HG03575 (cell line): ENCODE results near the gene TBCK.
"Not testable (repeated sequence)": the region's sequence is repeated elsewhere in the genome, so short reads cannot be mapped to it uniquely, and the experiment has no call there.

Source experiments
- ATAC-seq: cut with Tn5 transposase; IDR thresholded peaks from one replicate; pipeline ENCODE4 v1.9.1; 2021; ENCODE audit not compliant: unreplicated experiment, insufficient number of reproducible peaks, low FRiP score; ENCODE audit errors: extremely low read depth

TBCK gene

DNA sequence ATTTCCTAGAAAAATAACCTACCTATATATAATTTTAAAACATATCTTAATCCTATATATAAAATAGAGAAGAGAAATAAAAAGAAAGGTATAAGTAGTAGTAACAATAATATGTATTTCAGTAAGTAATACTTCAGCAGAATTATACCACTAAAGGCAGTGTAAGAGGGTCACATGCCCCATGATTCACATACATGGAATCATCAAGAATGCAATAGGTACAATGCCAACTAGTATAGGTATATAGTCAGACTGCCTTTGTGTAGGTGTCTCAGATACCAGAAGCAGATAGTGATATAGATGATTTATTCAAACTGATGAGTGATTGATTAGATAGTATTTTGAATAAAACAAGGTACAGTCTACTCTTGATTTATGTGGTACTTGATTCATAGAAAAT lies 9.8 kb upstream of the TBCK start:
- ATAC-seq, result no peak

DNA sequence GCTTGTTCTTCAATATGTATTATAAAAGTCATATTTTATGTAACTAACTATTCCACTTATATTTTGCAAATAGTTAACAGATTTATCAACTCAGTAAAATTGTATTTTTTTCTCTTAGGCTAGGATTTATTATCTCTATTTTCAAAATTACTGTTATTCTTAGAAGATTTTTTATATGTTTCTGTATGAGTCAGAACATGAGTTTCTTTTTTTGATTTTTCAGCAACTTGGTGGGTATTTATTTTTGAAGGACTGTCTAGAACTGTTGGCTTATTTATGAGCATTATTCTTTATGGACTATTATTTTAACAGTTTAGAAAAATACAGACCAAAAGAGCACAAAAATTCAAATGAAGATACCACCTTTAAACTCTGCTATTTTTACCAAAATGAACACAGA lies 7.1 kb upstream of the TBCK start:
- ATAC-seq, result no peak

DNA sequence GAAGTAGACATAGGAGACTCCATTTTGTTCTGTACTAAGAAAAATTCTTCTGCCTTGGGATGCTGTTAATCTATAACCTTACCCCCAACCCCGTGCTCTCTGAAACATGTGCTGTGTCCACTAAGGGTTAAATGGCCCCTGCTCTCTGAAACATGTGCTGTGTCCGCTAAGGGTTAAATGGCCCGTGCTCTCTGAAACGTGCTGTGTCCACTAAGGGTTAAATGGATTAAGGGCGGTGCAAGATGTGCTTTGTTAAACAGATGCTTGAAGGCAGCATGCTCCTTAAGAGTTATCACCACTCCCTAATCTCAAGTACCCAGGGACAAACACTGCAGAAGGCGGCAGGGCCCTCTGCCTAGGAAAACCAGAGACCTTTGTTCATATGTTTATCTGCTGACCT lies 5.8 kb upstream of the TBCK start:
- ATAC-seq, result not testable (repeated sequence)

DNA sequence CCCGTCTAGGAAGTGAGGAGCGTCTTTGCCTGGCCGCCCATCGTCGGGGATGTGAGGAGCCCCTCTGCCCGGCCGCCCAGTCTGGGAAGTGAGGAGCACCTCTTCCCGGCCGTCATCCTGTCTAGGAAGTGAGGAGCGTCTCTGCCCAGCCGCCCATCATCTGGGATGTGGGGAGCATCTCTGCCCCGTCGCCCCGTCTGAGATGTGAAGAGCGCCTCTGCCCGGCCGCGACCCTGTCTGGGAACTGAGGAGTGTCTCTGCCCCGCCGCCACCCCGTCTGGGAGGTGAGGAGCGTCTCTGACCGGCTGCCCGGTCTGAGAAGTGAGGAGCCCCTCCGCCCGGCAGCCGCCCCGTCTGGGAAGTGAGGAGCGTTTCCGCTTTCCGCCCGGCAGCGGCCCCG lies 5.2 kb upstream of the TBCK start:
- not testable (repeated sequence) for ATAC-seq

DNA sequence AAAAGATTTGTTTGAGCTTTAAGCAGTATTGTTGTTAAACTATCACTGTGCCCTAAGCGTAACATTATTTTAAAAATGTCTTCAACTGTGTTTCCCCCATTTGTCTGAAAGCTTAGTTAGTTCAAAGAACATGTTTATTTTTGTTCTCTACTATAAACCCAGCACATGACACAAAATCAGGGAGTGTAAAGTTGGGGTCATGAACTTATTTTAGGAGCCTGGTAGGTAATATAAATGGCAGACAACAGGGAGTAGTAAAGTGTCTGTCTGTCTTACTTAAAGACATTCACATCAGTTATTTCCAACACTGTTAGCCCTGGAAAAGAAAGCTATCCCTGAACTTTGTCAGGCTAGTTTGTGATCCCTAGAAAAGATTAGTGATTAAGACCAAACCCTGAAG lies 4.2 kb upstream of the TBCK start:
- ATAC-seq, result no peak

DNA sequence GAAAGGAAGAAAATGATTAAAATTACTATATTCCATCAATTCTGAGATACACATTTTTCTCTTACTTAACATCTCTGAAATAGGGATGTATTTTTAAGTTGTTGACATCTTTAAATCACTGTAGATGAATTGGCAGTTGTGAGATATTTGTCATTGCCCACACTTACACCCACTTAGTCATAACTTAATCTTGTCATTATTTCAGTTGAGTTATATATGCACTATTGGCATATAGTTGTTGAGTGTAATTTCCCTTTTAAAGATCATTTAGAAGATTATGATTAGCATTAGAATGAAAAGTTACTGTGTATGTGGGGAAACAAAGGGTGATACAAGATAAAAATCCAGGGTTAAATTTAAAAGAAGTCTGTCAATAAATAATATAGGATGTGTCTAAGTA lies 2.5 kb upstream of the TBCK start:
- no peak for ATAC-seq

DNA sequence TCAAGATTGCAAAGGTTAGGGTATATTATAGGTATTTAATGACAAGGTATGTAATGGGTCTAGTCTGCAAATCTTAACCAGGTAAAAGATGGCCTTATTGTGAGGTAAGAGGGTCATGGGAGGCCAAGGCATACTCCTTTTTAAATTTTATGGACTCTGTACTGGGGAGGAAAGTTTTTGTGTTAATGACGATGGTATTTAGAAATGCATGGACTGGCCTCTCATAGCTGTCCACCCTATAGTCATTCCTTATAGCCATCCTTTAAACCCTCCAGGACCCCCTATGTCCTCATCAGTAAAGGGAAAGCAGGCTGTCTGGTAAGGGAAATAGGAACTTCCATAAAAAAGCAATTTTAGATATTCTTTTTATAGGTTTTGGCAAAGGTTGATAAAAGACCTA lies 1.8 kb upstream of the TBCK start:
- ATAC-seq, result no peak

DNA sequence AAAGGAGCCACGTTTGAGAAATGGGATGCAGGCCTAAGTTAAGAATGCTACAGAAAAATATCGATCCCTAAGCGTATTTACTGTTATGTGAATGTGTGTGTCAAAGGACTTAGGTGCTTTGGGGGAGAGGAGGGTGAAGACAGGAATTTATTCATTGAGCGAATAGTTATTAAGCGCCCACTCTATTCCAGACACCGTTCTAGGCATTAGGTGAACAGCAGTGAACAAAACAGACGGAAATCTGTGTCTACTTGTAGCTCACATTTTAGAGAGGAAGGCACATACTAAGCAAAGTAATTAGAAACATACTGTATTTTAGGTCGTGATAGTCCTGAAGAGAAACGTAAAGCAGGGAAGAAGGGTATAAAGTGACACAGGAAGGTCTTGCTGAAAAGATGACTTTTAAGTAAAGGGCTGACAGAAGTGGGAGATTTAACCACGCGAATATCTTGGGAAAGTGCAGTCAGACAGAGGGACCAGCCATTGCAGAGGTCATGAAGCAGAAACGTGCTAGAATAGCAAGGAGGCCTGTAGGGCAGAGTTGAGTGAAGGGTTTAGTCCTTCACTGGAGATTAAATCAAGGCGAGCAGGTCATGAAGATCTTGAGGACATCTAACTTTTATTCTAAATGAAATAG lies 882 bp upstream of the TBCK start:
- ATAC-seq, result no peak

DNA sequence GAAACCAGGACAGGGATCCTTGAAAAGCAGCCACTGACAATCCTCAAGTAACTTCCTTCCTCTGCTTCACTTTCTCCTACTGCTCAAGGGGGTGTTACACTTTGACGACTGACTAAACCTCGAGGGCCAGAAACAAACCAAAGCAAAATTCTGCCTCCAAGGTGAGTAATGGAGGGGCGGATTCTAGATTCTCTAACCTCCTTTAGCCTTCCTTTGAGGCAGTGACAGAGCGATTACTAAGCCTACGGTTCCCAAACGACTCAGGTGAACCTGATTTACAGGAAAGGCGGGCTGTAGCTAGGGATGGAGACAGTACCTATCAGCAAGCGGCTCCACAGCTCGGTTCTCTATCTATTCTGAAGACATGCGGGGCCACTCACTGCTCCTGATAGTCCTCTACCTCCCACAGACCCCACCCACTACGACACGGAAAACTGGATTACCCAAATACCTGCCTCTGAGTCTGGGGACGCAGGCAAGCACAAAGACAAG lies 487 bp downstream of the TBCK start:
- peak; percentile 3 for ATAC-seq

DNA sequence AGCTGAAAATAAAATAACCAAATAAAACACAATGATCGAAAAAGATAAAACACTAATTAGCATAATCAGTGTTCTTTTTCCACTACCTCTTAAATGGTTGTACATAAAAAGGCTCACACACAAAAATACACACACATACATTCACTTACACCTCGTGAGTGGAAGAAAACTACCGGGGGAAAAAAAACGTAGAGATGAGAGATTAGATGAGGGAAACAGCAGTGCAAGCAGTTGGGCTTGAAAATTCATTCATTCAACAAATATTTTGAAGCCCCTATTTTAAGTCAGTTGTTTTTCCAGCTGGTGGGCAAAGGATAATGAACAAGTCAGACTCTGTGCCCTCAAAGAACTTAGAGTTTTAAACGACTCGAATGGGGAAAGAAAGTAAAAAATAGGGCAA lies 1.0 kb downstream of the TBCK start:
- ATAC-seq, result no peak

DNA sequence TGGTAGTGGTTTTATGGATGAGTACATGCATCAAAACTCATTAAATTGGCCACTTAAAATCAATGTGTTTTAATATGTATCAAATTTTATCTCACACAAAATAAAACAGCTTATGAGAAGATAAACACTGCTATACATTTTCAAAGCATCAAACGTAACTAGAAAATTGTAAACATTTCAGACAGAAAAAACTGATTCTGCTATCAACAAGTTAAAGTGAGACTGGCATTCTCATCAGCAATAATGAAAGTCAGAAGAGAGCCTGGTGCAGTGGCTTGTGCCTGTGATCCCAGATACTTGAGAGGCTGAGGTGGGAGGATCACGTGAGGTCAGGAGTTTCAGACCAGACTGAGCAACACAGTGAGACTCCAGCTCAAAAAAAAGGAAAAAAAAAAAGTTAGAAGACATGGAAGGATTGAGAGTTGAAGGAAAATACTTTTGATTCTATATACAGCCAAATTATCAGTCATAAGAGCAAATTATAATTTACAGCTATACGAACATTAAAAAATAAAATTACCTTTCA lies 2.9 kb downstream of the TBCK start:
- ATAC-seq, result no peak

DNA sequence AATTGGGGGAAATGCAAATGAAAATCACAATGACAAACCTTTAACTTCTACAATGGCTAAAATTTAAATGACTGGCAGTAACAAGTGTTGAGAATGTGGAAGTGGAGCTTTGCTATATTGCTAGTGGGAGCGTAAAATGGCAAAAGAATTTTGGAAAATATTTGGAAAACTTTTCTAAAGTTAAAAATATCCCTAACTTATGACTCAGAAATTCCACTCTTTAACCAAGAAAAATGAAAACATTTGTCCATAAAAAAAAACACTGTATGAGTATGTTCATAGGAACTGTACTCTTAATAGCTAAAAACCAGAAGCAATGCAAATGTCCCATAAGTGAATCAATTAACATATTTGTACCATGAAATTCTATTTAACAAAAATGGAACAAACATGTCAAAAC lies 3.6 kb downstream of the TBCK start:
- no peak for ATAC-seq

DNA sequence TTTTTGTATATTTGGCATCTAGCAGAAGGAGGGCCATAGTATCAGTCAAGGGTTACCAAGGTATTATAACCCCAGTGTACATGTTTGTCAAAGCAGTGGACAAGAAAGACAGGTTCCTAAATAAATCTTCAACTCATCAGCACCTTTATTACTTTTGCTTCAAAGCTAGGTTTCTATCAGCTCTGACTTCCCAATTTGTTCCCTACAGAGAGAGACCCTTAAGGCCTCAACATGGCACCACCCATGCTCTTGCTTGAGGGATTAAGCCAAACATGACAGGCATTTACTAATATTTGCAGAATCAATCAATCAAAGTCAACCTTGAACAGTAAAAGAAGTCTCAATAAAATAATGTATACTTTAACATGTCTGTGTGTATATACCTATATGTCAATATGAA lies 9.4 kb downstream of the TBCK start:
- ATAC-seq, result no peak

DNA sequence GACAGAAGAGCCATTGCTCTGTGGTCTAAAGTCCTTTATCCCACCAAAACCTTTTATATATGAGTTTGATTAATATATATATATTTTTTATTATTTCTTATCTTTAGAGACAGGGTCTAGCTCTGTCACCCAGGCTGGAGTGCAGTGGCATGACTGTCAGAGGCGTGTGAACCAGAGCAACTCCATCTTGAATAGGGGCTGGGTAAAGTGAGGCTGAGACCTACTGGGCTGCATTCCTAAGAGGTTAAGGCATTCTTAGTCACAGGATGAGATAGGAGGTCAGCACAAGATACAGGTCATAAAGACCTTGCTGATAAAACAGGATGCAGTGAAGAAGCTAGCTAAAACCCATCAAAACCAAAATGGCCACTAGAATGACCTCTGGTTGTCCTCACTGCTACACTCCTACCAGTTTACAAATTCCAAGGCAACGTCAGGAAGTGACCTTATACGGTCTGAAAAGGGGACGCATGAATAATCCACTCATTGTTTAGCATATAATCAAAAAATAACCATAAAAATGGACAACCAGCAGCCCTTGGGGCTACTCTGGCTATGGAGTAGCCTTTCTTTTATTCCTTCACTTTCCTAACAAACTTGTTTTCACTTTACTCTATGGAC lies 10.5 kb downstream of the TBCK start:
- no peak for ATAC-seq

DNA sequence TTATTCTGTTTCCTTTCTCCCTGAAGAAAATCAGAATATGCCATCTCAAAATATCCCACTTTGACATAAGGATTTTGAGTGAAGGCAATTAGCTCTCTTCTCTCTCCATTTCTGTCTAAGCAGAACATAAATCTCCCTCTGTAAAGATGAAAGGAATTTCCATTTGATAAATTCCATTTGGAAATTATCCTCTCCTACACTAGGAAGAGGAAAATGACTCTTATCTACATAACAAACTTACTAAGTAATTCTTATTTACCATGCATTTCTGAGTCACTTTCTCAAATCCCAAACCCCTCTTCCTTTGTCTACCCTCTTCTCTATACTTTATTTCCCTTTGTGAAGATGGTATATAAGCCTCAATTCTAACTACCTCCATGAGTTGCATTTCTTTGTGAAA lies 11.4 kb downstream of the TBCK start:
- no peak for ATAC-seq

DNA sequence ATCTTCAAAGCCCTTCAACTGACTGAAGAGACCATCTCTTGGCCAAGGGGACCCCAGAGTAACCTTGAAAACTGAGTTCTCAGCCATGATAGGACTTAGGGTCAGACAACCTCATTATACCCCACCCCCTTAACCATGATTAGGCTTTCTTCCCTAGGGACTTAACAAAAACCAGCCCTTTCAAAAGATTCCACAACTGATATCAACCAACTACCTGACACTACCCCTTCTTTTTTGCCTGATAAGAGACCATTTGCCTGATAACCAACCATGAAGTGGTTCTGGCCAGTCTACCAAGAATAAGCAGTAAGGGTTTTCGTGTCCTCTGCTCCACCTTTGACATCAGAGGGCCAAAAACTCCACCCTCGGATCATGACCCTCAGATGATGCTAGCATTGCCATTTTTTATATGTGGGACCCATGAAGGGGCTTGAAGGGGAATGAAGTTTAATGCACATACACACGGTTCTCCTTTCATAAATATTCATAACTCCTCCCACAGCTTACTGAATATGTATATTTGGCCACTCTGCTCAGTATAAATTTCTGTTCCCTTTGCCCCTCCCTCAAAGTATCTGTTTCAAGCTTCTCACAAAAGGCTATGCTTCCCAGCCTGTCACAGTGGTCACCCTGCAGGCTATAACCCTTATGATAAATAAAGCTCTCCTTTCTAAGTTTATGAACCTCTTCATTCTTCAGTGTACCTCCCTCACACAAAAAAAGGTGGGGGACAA lies 12.3 kb downstream of the TBCK start:
- ATAC-seq, result no peak

DNA sequence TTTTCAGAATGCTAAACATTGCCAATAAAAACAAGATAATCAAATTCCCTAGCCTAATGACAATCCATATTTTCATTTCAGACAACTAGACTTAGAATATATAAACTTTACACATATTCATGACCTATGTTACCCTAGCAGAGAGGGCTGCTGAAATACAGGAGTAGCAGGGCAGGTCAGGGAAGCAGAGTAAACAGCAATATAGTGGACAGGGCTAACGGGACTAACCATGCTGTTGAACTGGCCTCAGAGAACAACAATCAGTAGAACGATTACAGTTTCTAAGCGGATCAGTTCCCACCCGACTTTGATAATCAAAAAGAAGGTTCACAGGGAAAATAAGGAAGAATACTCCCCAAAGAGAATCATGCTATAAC lies 14.0 kb downstream of the TBCK start:
- ATAC-seq, result no peak

DNA sequence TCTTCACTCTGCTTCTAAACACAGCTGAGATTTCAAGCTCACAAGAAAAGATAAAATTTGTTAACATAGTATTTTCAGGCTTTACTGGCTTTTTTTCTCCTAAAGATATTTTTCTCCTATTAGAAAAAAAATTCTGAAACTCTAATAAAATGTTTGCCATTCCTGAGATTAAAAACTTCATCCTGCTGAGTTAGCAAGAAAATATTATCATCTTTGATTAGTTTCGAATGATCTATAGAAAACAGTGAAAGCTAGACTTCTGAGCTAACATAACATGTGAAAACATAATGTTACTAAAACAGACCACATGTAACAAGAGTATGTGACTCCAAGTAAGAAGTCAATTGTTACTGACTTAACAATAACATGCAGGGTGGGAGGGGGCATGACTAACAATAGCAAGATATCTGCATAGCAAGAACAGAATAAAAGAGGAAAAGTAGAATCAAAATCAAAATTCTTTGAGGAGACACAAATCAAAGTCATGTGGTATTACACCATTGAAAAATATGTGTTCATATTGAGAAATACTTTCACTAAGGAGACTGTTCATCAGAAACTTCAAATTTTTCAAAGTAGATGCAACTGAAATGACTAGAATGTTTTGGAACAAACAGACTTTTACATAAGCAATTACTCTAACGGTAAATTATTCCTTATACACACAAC lies 14.5 kb downstream of the TBCK start:
- ATAC-seq, result no peak

DNA sequence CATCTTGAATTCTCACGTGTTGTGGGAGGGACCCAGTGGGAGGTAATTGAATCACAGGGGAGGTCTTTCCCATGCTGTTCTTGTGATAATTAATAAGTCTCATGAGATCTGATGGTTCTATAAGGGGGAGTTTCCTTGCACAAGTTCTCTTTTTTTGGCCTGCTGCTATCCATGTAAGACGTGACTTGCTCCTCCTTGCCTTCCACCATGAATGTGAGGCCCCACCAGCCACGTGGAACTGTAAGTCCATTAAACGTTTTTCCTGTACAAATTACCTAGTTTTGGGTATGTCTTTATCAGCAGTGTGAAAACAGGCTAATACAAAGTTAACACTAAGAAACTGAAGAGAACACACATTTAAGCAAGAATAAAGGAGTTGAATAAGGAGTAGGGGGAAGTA lies 16.0 kb downstream of the TBCK start:
- ATAC-seq, result no peak
